GM12801 (cell line): ENCODE data around the gene RORC.

Experiments used
- CTCF ChIP-seq: IDR thresholded peaks from one replicate; pipeline ENCODE4 v1.5.1; 2011; ENCODE audit warnings: control low read depth; ENCODE audit not compliant: insufficient read length; ENCODE audit errors: extremely low read depth

Gene RORC

DNA sequence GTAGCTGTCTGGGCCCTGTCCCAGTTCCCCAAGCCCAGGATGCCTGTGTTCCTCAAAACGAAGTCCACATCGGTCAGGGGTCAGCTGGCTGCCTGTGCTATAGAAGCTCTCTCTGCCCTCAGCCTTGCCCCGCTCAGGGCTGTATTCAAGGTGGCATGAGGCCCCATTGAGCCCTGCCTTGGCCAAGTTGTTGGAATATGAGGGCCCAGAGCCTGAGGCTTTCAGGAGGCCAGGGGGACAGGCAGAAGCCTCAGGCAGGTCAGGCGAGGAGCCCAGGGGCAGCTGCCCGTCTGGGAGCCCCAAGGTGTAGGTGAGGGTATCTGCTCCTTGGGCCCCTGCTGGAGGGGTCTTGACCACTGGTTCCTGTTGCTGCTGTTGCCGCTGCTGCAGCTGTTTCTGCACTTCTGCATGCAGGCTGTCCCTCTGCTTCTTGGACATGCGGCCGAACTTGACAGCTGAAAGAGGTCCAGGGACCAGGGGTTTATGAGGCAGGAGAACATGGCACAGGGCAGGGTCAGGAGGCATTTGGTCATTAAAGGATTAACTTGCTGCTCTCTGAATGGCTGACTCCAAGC lies 16.5 kb downstream of the RORC start:
- TF ChIP-seq CTCF, result no peak

DNA sequence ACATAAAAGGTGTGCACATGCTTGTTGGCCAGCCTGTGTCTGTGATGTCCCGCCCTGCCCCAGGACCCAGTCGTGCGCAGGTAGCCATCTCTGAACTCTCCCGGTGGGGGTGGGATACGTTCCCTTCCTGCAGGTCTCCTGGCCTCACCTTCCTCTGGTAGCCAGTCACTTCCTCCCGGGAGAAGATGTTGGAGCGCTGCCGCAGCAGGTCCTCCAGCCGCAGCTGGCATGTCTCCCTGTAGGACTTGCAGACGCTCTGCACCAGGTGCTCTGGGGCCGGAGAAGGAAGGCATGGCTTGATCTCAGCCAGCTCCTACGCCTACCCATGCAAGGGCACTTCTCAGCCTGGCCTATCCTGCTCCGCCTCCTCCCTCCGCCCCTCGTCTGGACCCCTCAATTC lies 17.2 kb downstream of the RORC start:
- no peak for TF ChIP-seq CTCF

DNA sequence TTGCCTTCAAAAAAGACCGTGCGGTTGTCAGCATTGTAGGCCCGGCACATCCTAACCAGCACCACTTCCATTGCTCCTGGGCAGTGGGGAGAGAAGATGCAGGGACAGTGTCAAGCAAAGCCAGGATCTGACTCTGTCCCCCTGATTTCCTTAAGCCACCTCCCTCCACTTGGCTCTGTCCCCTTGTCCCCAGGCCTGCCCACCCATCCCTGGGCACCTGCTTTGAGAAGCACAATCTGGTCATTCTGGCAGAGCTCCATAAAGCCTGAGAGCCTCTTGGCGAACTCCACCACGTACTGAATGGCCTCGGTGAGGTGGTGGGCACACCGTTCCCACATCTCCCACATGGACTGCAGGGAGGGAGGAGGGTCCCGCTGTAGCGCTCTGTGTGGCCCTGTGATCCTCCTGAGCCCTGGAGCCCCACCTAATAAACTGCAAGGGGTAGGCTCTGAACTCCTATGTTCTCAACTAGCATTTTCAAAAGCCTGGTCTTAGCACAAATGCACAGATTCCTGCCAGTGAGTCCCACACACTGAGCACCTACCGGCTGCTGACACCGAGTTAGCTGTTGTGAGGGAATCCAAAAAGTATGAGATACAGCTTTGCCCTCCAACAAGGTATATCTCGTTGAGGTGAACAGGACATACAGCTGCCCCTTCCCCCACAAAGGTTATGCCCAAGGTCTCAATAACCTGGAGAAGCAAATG lies 18.2 kb downstream of the RORC start:
- no peak for TF ChIP-seq CTCF

- TF ChIP-seq CTCF, result no peak
Observed at GRCh38 chr1:151811181-151811580, 20.4 kb downstream of the RORC start.

GRCh38 chr1:151809985-151810556 lies 21.5 kb downstream of the RORC start:
- TF ChIP-seq CTCF, result no peak

- no peak for TF ChIP-seq CTCF
Observed at GRCh38 chr1:151809290-151809984, 22.2 kb downstream of the RORC start.

- no peak for TF ChIP-seq CTCF
Observed at GRCh38 chr1:151807766-151808165, 23.8 kb downstream of the RORC start.
